Aorta (tissue), 5 donors: Measurements from ENCODE around the gene FOXP2. TPM values are rescaled to one million over a fixed set of nuclear protein-coding genes. Genes with fewer than 3 reads are reported as not detected.
"Not testable (repeated sequence)": the region's sequence is repeated elsewhere in the genome, so short reads cannot be mapped to it uniquely, and the experiment has no call there.

ENCODE experiments used
- ATAC-seq: fragments of 200-7000 bp; cut with Tn5 transposase; one replicate; pipeline ENCODE4 v1.9.1; 2022; ENCODE audit warnings: moderate library complexity; ENCODE audit not compliant: low FRiP score
- DNase-seq, 2 donors: peaks; one replicate each; pipeline ENCODE4 v3.0.0-alpha.2; 2020
- H3K27ac ChIP-seq, 2 donors: one replicate each; pipeline ENCODE4 v1.5.1; 2013; ENCODE audit warnings: low read length in 2 of 2, mild to moderate bottlenecking in 2 of 2, moderate library complexity in 2 of 2, control low read depth in 1 of 2, inconsistent platforms in 1 of 2, low read depth in 1 of 2
- H3K27me3 ChIP-seq, 2 donors: one replicate each; pipeline ENCODE4 v1.6.1; 2013; ENCODE audit warnings: control low read depth in 1 of 2, low read length in 1 of 2, mild to moderate bottlenecking in 1 of 2, moderate library complexity in 1 of 2; ENCODE audit not compliant: insufficient read depth in 2 of 2, control insufficient read depth in 1 of 2
- H3K36me3 ChIP-seq, 2 donors: one replicate each; pipeline ENCODE4 v1.6.1; 2013; ENCODE audit warnings: control low read depth in 1 of 2, low read length in 1 of 2, mild to moderate bottlenecking in 1 of 2; ENCODE audit not compliant: insufficient read depth in 2 of 2, control insufficient read depth in 1 of 2
- H3K4me1 ChIP-seq, 2 donors: one replicate each; pipeline ENCODE4 v1.6.1; 2013; ENCODE audit warnings: low read length in 2 of 2, control low read depth in 1 of 2, mild to moderate bottlenecking in 1 of 2, moderate library complexity in 1 of 2; ENCODE audit not compliant: insufficient read depth in 2 of 2, control insufficient read depth in 1 of 2
- H3K4me3 ChIP-seq, 2 donors: one replicate each; pipeline ENCODE4 v1.5.1; 2013; ENCODE audit warnings: low read length in 2 of 2, control low read depth in 1 of 2, mild to moderate bottlenecking in 1 of 2
- H3K9me3 ChIP-seq: one replicate; pipeline ENCODE4 v1.6.1; 2013; ENCODE audit warnings: mild to moderate bottlenecking, low read length; ENCODE audit not compliant: control insufficient read depth
- WGBS, 2 donors: extraction: QIAGEN DNeasy Blood & Tissue Kit; methylation state at CpG; one replicate each; pipeline ENCODE4 v1.1.7; 2013; 5-methylcytosine and 5-hydroxymethylcytosine counted together
- intact Hi-C, 2 donors: fragments of 100-400 bp; cut with DNase I; formaldehyde crosslinking; loops; one replicate each; pipeline versions ENCODE4 v1.14.2 to v1.15.0; 2022
- long read RNA-seq, 2 donors: library from polyadenylated mRNA; unstranded; transcript quantifications; one replicate each; pipeline ENCODE4 v2.0.0, GENCODE V29; 2020 to 2021
- polyA plus RNA-seq, 2 donors: library from polyadenylated mRNA; stranded (reverse); fragments of 200-250 nt; gene quantifications; one replicate each; pipeline ENCODE4 v1.2.3, GENCODE V29; 2013
- total RNA-seq, 2 donors: library from RNA; stranded (reverse); fragmentation: NEBNext Ultra II Directional; extraction: Animal tissue kit (Norgen Biotek cat#: 25700); gene quantifications; one replicate each; pipeline ENCODE4 v1.2.1, GENCODE V29; 2021
- donor health status: healthy with polysubstance abuse.
- donor health status: Bipolar disorder and iron deficiency.
- donor health status: DM: no; HTN: no; CAD: no.
- donor health status: DM: no; HTN: no; CAD: no.
- donor health status: DM: yes; HTN: yes; CAD: no.

FOXP2 gene
- total RNA-seq (10 to 100 TPM; 17.6 to 18.1 TPM), polyA plus RNA-seq (1 to 10 TPM; 1.1 to 1.9 TPM)
- long read RNA-seq, donor 1, partial matches to known transcripts, result 11 of 36 reads
- long read RNA-seq, donor 1, other reads (novel, unspliced or antisense), result 25 of 36 reads
- long read RNA-seq, donor 2, partial matches to known transcripts, result 4 of 25 reads
- long read RNA-seq, donor 2, other reads (novel, unspliced or antisense), result 21 of 25 reads

DNA sequence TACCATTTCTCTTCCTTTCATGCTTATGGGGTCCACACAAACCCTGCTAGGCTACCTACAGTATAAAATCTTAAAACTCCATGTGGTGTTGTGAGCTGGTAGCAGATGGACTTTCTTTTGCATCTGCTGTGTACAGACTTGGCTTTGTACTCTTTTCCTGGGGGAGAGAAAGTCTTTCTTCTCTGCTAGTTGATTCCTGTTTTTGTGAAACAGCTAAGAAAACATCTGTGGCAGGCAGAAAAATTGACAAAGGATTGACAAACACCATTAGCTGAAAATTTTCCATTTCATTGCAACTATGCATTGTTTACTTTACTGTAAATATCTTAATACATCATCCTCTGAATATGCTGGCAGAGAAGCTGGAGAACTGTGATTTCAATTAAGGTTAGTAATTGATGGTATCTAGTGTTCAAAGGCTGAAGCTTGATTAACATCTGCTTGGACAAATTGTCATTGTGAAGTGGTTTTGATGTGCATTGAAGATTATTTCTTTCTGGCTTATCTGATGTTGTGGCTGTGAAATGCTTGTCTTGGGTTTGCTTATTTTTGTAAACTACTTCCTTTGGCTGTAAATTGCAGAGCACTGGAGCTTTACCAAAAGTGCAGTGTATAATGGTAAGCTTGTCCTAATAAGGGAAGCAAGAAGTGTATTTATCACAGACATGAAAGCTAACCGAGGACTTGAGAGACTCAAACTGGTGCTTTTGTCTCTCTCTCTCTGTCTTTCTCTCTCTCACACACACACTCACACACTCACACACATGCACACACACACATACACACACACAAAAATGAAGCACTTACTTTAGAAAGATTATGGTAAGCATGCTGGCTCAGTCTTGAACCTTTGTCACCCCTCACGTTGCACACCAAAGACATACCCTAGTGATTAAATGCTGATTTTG, at the start of gene FOXP2:
FOXP2 (plus strand) TSS at position 660 of the 908 bp plus-strand sequence. CDS start 11,697 bp downstream, outside the sequence.
- no peak for DNase-seq
- 2 to 4% methylated on average over 2 of the region's 2 CpGs for WGBS, 2 donors
- Histone ChIP-seq H3K9me3 (no peaks in the 10 kb centered on the region), H3K27ac (peak within 1 kb of the TSS; percentile 67 to 78), H3K27me3 (no peaks in the 10 kb centered on the region), H3K4me1 (no peaks in the 10 kb centered on the region), H3K4me3 (peak within 1 kb of the TSS; percentile 37 to 83), H3K36me3 (no peaks in the 10 kb centered on the region)
- peak; percentile 40 for ATAC-seq
- intact Hi-C loops, result loop anchor here in 1 of 2 donors (5.0 kb wide), 1 partner anchor 327 kb away; no protein-coding TSS in a partner anchor

- no peak overlapping the region for H3K4me3 ChIP-seq
- WGBS, 2 donors, result 78% methylated on average over 2 of the region's 2 CpGs
- no peaks in the 10 kb centered on the region for H3K9me3 ChIP-seq
- no peak overlapping the region for H3K27ac ChIP-seq
- intact Hi-C loops, result no loop called here
- H3K4me1 ChIP-seq, result no peaks in the 10 kb centered on the region
- DNase-seq (no peak), ATAC-seq (no peak)
- no peaks in the 10 kb centered on the region for H3K36me3 ChIP-seq
- H3K27me3 ChIP-seq, result no peaks in the 10 kb centered on the region
These were observed 48.8 kb upstream of the FOXP2 start for GRCh38 chr7:114365791-114366190.

DNA sequence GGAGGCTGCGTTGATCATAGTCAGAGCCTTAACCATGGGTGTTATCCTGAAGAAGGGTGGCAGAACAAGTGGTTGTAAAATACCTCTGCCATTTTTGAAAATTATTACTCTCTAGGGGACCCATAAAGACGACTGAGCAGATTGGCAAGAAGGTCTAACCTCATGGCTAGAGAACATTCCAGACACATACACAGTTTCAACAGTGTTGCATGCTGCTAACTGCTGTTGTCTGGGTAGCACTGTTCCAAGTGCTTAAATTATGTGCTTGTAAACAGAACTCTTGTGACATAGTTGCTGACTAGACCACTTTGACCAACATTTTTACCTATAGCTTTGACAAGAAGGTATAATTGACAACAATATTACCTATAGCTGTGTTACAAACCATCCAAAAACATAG, 46.1 kb upstream of the FOXP2 start:
- intact Hi-C loops, result no loop called here
- WGBS, 2 donors, result 51 to 64% methylated on average over 2 of the region's 2 CpGs
- H3K4me1 ChIP-seq, result no peaks in the 10 kb centered on the region

DNA sequence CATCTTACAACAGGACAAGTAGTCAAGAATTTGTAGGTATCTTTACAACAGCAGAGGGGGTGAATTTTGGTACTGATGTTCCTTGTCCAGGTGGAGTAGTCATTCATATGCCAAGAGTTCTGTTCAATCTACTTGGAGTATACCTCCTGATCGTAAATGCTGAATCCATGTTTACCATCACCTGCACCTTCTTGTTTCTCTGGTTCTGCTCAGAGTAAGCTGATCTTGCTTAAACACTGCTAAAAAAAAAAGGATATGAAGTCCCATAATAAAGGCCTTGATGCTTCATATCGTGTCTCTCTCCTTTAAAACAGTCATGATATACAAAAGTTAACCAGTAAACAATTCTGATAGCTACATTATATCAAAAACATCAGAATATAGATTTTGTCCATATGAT, 45.3 kb upstream of the FOXP2 start:
- no peak for ATAC-seq
- intact Hi-C loops, result no loop called here
- no peaks in the 10 kb centered on the region for H3K27me3 ChIP-seq
- no peak overlapping the region for H3K4me3 ChIP-seq
- no peak for DNase-seq
- H3K9me3 ChIP-seq, result no peaks in the 10 kb centered on the region
- WGBS, 2 donors, result 97 to 98% methylated on average over 2 of the region's 2 CpGs
- H3K27ac ChIP-seq, result no peak overlapping the region
- H3K4me1 ChIP-seq, result no peaks in the 10 kb centered on the region
- H3K36me3 ChIP-seq, result no peaks in the 10 kb centered on the region

More for the DNA sequence above, 46.1 kb upstream of the FOXP2 start:
- no peak overlapping the region for H3K4me3 ChIP-seq
- DNase-seq (no peak), ATAC-seq (no peak)
- no peaks in the 10 kb centered on the region for H3K36me3 ChIP-seq
- H3K27ac ChIP-seq, result no peak overlapping the region
- H3K9me3 ChIP-seq, result no peaks in the 10 kb centered on the region
- no peaks in the 10 kb centered on the region for H3K27me3 ChIP-seq

- no peak for ATAC-seq
- DNase-seq, result no peak
- no peaks in the 10 kb centered on the region for H3K27me3 ChIP-seq
- peaks cover 0 to 1% of the 10 kb centered on the region in 2 donors for H3K4me1 ChIP-seq
- no peaks in the 10 kb centered on the region for H3K36me3 ChIP-seq
- no peak overlapping the region for H3K27ac ChIP-seq
- no peak overlapping the region for H3K4me3 ChIP-seq
- WGBS, 2 donors, result 93 to 95% methylated on average over 5 of the region's 5 CpGs
- H3K9me3 ChIP-seq, result no peaks in the 10 kb centered on the region
- intact Hi-C loops, result no loop called here
These were observed 42.0 kb upstream of the FOXP2 start for GRCh38 chr7:114372619-114373018.

DNA sequence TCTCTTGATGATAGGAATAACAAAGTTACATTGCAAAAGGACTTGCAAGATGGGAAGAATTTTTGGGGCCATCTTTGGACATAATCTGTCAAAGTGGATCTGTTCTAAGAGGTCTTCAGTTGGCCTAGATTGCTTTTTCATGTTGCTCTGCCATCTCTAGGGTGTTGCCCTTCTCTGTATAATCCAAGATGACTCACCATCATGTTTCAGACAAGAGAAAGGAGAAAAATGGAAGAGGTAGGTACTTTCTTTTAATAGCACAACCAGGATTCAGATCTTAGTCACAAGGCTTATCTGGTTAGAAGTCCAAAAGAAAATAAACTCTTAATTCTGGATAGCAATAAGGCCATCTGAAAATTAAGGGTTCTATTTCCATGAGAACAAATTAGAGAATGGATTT, 38.7 kb upstream of the FOXP2 start:
- Histone ChIP-seq H3K9me3 (no peaks in the 10 kb centered on the region), H3K27me3 (no peaks in the 10 kb centered on the region), H3K4me3 (no peak overlapping the region), H3K4me1 (peaks cover 0 to 1% of the 10 kb centered on the region in 2 donors), H3K27ac (no peak overlapping the region), H3K36me3 (no peaks in the 10 kb centered on the region)
- no peak for DNase-seq
- ATAC-seq, result no peak
- intact Hi-C loops, result no loop called here

- H3K9me3 ChIP-seq, H3K4me3 ChIP-seq, H3K36me3 ChIP-seq, H3K27ac ChIP-seq, H3K27me3 ChIP-seq, H3K4me1 ChIP-seq, DNase-seq, intact Hi-C loops, ATAC-seq: not testable (repeated sequence)
- 83 to 98% methylated on average over 7 of the region's 7 CpGs for WGBS, 2 donors
These were observed 30.7 kb upstream of the FOXP2 start for GRCh38 chr7:114383946-114384345.

- H3K4me1 ChIP-seq, H3K36me3 ChIP-seq, H3K4me3 ChIP-seq, H3K27me3 ChIP-seq, intact Hi-C loops, H3K9me3 ChIP-seq, ATAC-seq, DNase-seq, H3K27ac ChIP-seq: not testable (repeated sequence)
- WGBS, 2 donors, result 95 to 97% methylated on average over 3 of the region's 3 CpGs
These were observed 30.3 kb upstream of the FOXP2 start for GRCh38 chr7:114384346-114384745.

- intact Hi-C loops, result no loop called here
- H3K27ac ChIP-seq, result no peak overlapping the region
- ATAC-seq (no peak), DNase-seq (no peak)
- H3K4me1 ChIP-seq, result peaks cover 0 to 3% of the 10 kb centered on the region in 2 donors
- H3K27me3 ChIP-seq, result no peaks in the 10 kb centered on the region
- H3K36me3 ChIP-seq, result no peaks in the 10 kb centered on the region
- no peak overlapping the region for H3K4me3 ChIP-seq
- H3K9me3 ChIP-seq, result no peaks in the 10 kb centered on the region
These were observed 26.6 kb upstream of the FOXP2 start for GRCh38 chr7:114388021-114388420.
